GM19239 (cell line): Measurements from ENCODE around the gene CCK.

ENCODE experiments used
- DNase-seq: peaks from one replicate; pipeline ENCODE4 v3.0.0; 2011; ENCODE audit warnings: low spot score; ENCODE audit not compliant: insufficient read length
- FAIRE-seq: peaks from 2 replicates; lab custom pipeline; 2011; peaks lifted over from hg19 to GRCh38; lab: Jason Lieb, UNC

Gene CCK

DNA sequence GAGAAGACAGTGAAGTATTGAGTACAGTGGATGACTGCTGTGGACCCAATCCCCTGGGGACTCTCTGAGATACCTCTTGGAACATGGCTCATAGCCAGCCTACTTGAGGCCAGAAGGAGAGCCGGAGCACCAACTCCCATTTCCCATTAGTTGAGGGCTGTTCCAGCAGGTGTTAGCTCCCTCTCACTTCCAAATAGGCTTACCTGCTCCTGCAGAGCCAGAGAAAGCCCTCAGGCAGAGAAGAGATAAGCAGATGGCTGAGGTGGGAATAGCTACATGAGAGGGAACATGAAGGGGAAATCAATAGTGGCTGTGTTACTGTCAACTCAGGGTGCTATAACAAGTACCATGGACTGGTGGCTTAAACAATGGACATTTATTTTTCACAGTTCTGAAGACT lies 4.6 kb upstream of the CCK start:
- no peak for DNase-seq
- FAIRE-seq: no peak

DNA sequence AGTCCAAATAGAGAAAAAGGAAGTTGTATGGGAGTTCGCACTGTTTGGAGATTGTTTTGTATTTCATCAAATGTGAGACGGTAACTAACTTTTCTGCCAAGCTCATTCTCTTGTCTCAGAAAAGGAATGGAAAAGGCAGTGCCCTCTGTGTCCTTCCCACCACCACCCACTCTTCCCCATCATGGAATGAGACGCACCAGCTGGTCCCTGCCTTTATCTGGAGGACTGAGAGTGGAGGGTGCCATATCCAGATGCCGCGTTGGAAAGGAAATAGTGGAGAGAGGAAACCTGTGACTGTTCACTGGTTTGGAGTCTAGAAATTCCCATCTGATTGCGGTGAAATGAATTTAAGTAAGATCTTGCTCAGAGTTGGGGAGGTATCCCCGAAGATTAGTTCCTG lies 3.7 kb upstream of the CCK start:
- FAIRE-seq (no peak), DNase-seq (no peak)

GRCh38 chr3:42267878-42268277 lies 1.9 kb upstream of the CCK start:
- FAIRE-seq (no peak), DNase-seq (no peak)

- FAIRE-seq: no peak
- no peak for DNase-seq
These were observed 660 bp downstream of the CCK start for GRCh38 chr3:42265059-42265991.

DNA sequence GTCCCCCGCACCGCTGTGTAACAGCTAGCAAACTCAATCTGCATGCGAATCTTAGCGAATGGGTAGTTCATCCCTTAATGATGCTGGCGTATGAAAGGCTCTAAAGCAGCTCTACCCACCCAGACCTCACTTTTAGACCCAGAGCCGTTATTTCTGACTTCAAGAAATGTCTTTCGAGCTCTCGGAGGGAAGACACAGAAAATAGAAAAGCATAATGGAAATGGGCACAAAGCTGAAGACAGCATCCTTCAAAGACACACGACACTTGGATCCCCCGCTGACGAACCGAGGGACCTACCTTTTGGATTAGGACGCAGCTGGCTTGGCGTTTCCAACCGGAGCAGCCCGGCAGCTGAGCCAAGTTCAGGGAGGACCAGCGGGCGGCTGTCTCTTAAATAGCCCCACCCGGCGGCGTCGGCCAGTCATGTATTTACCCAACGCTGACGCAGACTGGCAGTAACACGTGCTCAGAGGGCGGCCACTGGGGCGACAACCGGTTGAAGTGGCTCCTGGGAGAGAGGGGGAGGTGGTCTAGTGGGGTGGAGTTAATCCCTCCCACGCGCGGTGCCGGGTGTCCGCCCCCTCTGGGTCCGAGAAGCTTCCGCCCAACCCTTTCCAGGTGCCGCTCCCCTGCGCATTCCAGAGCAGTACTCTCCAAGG lies 1.5 kb downstream of the CCK start:
- DNase-seq: no peak

DNA sequence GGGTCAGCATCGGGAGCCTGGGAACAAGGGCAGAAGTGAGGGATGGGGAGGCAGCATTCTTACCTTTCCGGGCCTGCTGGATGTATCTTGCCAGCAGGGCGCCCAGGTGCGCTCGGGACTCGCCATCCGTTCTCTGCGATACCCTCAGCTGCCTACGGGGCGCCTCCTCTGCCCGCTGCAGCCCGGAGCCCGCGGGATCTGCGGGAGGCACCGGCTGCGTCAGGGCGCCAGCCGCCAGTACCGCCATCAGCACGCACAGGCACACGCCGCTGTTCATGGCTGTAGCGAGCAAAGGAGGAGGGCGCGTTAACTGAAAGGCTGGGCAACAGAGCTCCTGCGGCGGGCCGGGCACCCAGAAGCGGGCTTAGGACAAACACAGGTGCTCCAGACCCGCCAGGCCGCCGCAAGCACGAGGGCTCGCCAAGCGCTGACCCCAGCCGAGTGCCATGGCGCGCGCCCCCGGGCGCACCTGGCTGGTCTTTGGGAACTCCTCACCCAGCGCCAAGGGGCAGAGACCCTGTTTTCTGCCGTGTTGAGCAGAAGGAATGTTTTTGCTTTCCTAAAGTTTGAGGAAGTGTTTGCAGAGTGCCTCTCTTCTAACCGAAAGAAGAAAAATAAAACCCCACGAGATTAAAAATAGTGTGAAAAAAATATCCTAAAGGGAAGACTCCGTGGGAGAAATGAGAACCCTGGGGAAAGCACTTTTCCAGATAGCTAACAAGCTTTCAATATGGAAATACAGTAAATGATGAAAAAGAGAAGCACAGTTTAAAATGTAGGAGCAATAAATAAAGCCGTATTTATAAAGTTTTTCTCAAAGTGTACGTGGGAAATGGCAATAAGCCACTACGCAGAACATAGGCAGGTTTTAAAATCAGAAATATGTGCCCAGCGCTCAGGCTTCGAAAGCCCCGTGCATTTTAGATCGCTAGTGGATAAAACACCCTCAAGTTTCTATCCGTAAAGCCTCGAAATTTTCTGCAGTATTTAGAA lies 2.3 kb downstream of the CCK start:
- DNase-seq (no peak), FAIRE-seq (no peak)

More for the DNA sequence above, 1.5 kb downstream of the CCK start:
- FAIRE-seq: no peak

DNA sequence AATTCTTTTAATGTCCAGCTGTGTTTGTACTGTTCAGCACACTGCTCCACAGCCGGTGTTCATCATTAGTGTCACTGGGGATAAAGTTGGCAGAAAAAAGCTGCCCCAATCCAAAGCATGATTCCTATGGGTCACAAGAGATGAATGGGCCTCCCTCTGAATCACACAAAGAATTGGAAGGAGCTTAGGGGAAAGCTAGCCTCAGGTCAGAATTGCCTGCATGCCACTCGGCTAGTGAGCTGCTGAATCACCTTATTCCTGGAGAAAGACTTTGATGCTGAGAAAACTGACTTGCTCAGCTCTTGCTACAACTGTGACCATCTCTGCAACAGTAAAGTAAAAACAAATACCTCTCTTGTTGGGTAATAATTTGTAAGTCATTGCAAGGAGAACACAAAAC lies 3.5 kb downstream of the CCK start:
- DNase-seq (no peak), FAIRE-seq (no peak)

DNA sequence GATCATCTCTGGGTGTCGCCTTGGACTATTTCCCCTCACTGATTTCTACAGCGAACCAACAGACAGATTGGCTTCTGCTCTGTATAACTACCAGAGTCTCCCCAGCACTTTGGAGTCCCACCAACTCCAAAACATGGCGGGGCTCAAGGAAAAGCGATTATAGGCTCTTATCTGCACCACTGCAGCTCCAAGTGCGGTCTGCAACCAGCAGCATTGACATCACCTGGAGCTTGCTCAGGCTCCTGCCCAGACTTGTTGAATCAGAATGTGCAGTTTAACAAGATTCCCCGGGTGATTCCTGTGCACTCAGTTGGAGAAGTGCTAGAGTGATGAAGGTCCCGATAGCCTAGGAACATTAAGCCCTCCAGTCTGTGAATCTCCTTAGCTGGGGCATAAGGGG lies 9.0 kb downstream of the CCK start:
- no peak for FAIRE-seq
- no peak for DNase-seq

DNA sequence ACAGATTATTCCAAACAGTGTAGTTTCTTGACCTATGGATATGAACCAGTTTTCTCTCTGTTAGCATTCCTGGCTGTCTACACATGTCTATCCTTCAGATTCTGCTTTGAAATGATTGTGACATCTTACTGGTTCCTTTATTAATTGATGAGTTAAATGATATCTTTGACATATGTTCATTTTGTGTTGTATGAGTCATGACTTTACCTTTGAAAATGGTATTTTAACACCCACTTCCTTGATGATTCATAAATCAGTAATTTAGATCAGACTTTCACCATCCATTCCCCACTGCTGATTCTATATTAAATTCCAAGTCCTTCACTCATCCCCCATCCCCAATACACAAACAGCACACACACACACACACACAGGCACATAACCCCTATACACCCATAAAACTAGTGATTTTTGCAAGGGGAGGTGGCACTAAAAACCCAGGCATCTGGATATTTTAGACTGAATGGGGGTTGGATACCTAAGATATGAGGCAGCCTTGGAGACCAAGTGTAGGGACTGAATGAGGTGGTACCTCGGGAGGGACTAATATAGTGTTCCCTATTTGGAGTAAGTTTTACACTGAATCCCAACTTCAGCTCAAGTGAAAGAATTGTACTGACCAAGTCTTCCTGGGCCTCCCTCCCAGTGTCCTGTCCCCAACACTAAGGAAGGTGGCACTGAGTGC lies 9.7 kb downstream of the CCK start:
- FAIRE-seq (no peak), DNase-seq (no peak)

GRCh38 chr3:42254566-42254965 lies 11.4 kb downstream of the CCK start:
- FAIRE-seq (no peak), DNase-seq (no peak)

DNA sequence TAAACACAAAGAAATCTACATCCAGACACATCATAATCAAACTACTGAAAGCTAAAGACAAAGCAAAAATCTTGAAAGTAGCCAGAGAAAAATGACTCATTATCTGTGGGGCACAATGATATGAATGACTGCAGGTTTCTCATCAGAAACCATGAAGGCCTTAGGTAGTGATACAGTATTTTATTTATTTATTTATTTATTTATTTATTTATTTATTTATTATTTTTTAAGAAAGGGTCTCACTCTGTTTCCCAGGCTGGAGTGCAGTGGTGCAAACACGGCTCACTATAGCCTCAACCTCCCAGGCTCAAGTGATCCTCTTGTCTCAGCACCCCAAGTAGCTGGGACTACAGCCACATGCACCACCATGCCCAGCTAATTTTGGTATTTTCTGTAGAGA lies 15.2 kb downstream of the CCK start:
- DNase-seq (no peak), FAIRE-seq (no peak)

DNA sequence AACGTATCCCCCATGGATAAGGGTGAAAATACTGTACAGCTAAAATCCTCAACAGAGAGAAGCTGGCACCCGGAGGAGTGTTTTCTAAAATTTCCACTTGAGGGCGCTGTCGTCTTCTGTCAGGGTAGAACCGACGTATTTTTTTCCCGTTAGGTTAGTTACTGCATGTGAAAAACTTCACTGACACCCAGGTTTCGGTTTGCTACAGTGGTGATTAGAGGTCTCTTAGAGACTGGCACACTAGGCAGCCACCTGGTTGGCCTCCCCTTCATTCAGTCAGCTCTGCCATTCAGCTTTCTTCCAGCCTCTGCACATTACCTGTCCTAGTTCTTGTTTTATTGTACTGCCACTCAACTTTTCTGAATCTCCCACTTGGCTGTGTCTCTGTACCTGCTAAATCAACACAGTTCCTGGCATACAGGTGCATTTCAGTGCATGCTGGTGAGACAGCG lies 18.4 kb downstream of the CCK start:
- DNase-seq (peak; percentile 37), FAIRE-seq (peak; percentile 37)

DNA sequence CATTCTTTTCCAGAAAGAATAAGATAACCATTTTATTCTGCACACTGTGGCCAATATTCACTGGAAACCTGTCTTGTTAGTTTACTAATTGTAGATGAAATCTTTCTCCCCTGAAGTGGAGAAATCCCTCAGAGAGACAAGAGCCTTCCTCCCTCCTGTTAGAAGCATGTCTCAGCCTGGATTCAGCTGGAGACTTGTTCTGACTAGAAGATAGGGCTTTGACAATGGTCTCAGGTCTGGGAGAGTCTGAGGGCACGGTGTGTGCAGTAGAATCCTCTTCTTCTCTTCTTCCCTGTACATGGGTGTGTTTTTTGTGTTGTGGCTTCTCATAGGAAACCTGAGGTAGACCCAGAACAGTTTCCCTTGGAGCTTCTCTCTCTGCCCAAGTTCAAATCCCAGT lies 19.9 kb downstream of the CCK start:
- no peak for DNase-seq
- no peak for FAIRE-seq

- DNase-seq (no peak), FAIRE-seq (no peak)
These were observed 29.4 kb downstream of the CCK start for GRCh38 chr3:42236611-42237010.

GRCh38 chr3:42235532-42235931 lies 30.5 kb downstream of the CCK start:
- FAIRE-seq (no peak), DNase-seq (no peak)

GRCh38 chr3:42230860-42231259 lies 35.1 kb downstream of the CCK start:
- DNase-seq (no peak), FAIRE-seq (no peak)

- FAIRE-seq (no peak), DNase-seq (no peak)
These were observed 35.9 kb downstream of the CCK start for GRCh38 chr3:42229942-42230688.

GRCh38 chr3:42229266-42229941 lies 36.6 kb downstream of the CCK start:
- no peak for FAIRE-seq

DNA sequence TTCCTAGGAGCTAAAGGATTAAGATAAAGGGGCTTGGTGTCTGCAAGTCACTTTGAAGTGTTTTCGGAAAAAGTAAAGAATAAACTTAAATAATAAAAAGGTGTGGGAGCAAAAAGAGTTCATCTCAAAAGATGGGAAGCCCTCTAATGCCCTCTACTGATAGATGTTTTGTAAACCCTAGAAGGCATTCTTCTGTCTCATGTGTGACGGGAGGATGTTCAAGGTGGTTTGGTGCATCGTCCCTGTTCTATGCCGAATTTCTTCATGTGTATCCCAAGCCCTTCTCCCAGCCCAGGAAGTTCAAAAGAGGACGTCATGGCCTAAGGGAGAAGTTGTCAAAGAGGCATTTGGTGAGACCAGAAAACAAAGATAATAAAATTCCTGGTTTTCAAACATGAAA lies 37.2 kb downstream of the CCK start:
- FAIRE-seq: peak; percentile 8
- DNase-seq: no peak

More at GRCh38 chr3:42229266-42229941, 36.6 kb downstream of the CCK start:
- DNase-seq: no peak
